Stimulated activated CD4-positive, alpha-beta T cell treated with anti-CD3 and anti-CD28 coated beads, Interleukin-2, amount 100 ng/mL, for 48 hours (primary cell): ENCODE measurements around the gene NPAS3.

Source experiments
- DNase-seq, 2 donors: peaks; one replicate each; pipeline ENCODE4 v3.0.0-alpha.2; 2020

The NPAS3 gene

DNA sequence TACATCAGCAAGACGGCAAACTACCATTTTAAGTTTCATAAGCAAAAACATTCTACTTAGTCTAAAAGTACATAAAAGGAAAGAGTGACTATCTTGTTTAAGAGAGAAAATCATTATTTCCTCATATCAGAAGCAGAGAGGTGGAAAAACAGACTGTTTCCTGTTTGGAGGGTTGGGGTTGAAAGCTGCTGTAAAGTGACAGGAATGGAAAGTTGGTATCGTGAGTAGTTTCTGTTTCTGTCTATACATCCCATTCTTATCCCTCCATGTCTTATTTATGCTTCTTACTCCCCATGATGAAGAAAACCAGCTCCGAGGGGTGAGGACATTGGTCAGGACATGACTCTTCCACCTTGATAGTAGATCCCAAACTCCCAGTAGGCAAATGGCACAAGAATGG is 795.7 kb downstream of the NPAS3 start:
- DNase-seq: no peak

- DNase-seq: no peak
Measured at GRCh38 chr14:33736299-33736825, 797.7 kb downstream of the NPAS3 start.

- no peak for DNase-seq
Measured at GRCh38 chr14:33736979-33737378, 798.3 kb downstream of the NPAS3 start.

GRCh38 chr14:33737446-33737845 is 798.8 kb downstream of the NPAS3 start:
- DNase-seq: no peak

DNA sequence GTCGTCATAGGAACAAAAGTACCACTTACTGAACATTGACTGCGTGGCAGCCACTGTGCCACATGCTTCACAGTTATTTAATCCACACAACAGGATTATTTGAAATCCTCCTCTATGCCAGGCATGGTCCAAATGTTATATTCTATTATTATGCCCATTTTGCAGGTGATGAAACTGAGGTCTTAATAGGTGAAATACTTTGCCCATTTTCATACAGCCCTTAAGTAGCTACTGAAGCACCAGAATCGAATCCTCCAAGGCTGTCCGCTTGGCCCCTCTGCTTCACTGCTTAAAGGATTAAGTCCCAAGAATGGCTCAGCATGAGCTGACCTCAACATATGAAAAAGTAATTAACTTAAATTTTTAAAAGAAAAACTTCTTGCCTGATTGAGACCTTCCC is 799.4 kb downstream of the NPAS3 start:
- no peak for DNase-seq

DNA sequence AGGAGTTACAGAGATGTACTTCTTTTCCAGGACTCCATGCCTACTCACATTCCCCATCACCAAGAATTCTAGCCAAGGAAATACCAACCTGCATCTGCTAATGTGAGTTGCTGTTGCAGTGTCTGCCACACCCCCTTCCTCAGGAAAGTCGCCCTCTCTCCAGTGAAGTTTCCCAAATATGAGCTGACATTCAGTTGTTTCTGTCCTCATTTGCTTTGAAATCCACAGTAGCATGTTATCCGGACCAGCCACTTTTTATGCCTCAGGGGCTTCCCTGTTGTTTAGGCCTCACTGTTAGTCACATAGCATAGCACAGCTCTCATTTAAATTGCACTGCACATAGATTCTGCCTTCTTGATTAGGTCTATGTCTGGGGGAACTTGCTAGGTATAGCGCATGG is 799.8 kb downstream of the NPAS3 start:
- no peak for DNase-seq

DNA sequence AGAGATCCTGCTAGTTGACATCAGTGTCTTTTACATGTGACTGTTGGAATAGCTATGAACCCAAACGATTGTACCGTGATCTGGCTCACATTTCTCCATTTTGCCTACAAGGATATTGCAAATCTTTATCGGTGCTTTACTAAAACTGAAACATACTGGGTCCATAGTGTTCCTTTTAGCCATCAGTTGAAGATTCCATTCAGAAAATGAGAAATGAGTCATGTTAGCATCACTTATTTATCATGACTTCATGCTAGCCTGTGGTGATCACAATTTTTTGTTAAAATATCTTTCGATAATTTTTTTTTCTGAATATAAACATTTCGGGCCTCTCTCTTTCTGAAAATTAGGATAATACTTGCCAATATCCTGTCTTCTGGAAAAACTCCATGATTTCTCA is 801.9 kb downstream of the NPAS3 start:
- no peak for DNase-seq

- no peak for DNase-seq
Measured at GRCh38 chr14:33742166-33742565, 803.5 kb downstream of the NPAS3 start.

DNA sequence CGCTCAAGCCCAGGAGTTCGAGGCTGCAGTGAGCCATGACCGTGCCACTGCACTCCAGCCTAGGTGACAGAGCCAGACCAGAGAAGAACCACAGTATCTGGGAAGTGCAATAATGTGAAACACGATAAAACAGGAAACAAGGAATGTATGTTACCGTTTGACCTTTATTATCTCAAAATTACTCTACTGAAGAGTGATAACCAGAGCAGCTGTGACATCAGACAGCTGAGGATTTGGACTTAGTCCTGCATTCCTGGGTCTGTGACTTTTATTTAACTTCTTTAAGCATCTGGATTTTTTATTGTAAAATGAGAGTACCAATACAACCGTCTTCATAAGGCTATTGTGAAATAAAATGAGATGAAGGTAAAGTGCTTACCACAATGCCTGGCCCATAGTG is 806.5 kb downstream of the NPAS3 start:
- no peak for DNase-seq

GRCh38 chr14:33747749-33748148 is 809.1 kb downstream of the NPAS3 start:
- no peak for DNase-seq

DNA sequence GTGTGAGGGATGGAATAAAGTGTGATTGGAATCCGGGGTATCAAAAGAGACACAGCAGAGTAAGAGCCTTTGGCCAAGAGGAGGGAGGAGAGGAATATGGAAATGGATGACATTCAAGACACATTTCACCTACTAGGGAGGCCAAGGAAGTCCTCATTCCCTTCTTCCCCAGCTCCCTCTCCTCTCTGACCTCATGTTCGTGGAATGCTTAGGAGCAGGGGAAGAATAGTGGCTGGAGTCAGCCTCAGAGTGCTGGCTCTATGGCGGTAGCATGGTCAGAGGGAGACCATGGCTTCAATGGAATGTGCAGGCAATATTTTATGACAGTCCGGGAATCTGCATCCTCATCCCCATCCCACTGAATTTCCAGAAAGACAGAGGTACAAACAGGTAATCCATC is 815.6 kb downstream of the NPAS3 start:
- no peak for DNase-seq

DNA sequence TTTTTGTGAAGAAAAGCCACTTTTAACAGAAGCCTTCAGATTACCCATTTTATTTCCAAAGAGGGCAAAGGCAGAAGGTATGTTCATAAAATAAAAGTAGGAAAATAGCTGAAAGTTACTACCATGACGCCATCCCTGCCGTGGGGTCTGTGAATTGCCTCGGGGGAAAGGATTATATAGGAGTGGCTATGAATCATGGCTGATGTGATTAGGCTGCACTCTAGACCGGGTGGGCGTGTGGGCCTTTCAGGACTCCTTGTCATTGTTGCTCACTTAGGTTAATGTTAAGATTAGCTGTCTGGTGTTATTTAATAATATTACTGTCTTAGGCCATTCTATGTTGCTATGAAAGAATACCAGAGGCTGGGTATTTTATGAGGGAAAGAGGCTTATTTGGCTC is 816.7 kb downstream of the NPAS3 start:
- DNase-seq: no peak

- DNase-seq: no peak
Measured at GRCh38 chr14:33756833-33757232, 818.2 kb downstream of the NPAS3 start.

GRCh38 chr14:33758547-33758946 is 819.9 kb downstream of the NPAS3 start:
- DNase-seq: no peak

- DNase-seq: no peak
Measured at GRCh38 chr14:33762161-33762851, 823.6 kb downstream of the NPAS3 start.

DNA sequence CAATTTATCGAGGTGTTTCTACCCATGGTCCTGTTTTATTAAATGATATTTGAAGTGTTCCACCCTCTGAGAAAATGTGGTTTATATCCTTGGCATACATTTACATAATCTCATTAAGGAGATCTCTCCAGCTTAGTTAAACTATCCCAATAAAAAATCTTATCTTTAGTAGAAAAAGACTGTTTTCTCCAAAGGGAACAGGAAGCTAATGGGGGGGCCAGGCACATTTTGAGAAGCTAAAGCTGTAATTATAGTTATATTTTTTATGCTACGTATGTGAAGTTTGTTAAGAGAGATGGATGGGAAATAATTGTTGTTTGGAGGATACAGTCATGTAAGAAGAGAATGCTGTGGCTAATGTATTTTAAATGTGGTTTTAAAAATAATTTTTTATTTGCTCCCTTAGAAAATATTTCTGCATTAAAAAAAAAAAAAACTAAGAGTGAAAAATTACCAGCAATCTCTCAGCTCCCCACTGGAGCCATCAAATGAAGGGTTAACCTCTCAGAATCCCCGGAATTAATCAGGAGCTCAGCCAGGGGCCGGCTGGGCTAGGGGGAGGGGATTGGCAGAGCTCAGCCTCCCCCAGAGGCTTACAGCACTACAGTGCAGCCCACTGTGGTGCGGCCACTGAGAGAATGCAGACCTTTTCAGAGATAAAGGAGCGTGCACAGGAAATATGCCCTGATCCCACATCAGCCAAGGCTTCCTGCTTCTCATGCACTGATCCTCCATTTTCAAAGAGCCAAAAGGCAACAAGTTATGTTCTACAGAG is 826.4 kb downstream of the NPAS3 start:
- DNase-seq: no peak

GRCh38 chr14:33767586-33768457 is 829.1 kb downstream of the NPAS3 start:
- DNase-seq: no peak

GRCh38 chr14:33768458-33768830 is 829.8 kb downstream of the NPAS3 start:
- DNase-seq: no peak

DNA sequence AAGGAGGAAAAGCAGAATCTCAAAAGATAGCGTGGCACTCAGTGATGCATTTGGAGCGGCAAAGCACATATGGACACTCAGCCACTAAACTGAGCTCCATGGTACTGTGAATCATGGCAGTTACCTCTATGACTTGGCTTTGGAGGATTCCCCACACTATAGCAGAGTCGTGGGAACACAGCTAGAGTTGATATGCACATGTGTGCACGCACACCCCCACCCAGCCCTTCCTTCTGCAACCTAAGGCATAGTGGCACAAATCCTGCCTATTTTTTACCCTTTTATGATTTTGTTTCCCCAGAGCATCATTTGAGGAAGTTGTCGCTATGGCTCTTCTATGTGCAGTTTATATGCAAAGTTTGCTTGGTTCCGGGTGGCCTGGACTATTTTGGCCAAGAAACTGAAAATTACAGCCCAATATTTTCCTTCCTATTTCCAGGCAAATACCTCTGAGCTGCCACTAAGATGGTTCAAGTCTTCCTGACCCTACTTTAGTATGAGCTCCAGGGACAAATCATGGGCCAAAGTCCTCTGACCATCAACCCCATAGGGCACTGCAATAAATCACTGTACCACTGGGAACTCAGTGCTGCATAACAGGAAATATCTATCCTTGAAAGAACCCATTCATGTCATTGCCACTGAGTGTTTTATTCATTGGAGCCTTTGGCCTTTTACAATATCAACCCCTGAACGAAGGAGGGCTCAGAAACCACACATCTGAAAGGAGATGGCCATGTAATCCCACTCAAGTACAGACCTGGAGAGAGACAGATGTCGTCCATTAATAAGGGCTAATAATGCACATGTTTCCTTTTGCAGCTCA is 834.7 kb downstream of the NPAS3 start:
- DNase-seq: no peak

DNA sequence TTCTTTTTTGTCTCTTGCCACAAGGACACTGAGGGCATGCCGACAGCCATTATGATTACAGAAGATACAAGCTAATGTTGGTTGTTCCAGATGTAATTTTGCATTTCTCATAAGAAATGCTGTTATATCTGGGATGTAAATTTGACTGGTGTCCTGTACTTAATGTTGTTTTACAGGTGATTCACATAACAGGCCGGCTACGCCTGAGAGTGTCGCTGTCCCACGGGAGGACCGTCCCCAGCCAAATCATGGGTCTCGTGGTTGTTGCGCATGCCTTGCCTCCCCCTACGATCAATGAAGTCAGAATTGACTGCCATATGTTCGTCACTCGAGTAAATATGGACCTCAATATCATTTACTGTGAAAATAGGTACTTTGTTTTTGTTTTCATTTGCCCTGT is 835.5 kb downstream of the NPAS3 start:
- DNase-seq: no peak

DNA sequence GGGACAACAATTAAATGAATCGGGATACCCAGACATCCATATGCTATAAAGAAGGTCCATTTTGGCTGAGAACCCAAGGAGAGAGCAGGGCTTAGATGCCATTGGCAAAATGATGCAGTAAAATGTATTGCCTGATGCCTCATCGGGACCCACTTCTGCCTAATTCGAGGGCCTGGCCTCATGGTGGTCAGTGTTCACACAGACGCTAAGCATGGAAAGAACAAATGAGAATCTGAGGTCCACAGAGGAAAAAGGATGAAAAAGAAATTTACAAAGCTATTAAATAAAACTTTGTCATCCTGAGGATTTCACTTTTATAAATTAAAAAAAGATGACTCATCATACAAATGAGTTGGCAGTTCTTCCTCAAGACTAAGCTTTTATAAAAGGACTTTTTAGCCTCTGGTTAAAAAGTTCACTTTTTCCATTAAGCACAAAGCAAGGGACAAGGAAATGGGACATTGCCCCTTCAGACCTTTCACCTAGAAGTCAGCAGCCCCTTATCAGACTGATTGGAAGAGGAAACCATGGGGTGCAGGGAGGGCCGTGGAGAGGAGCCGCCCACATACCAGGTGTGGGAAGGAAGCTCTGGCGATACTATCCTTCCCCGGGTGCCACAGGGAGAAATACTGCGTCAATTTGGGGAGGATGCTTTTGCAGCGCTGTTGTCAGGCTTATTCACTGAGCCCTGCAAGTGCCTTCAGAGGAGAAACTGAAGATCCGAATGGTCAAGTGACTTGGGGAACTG is 836.2 kb downstream of the NPAS3 start:
- DNase-seq: no peak

DNA sequence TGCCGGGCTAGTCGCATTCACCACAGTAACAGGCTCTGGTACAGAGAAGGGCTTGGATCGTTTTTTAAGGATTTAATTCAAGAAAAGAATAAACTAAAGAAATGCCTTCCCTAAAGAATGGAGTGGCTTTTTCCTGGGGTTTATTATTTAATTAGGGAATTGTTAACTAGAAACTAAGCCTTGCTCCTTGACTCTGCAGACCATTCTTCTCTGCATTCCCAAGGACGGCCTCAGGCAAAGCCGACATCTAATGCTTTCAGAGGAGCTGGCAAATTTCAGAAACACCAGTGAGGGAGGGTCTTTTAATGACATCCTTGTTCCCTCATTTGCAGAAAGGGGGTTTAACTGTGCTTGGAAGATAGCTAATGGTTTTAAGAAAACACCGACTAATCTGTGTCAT is 838.2 kb downstream of the NPAS3 start:
- no peak for DNase-seq
